Keratinocyte (primary cell): ENCODE results near the gene MRPS18A.

Source experiments
- CTCF ChIP-seq, 3 experiments: IDR thresholded peaks in 1 of 3; conservative IDR thresholded peaks in 1 of 3; optimal IDR thresholded peaks in 1 of 3; 2 replicates in 2 of 3; 3 replicates in 1 of 3; pipeline versions ENCODE3 to v1.5.1; 2011; ENCODE audit warnings: low read length in 3 of 3, mild to moderate bottlenecking in 3 of 3, moderate library complexity in 2 of 3, control low read depth in 1 of 3, inconsistent platforms in 1 of 3; ENCODE audit not compliant: insufficient read depth in 2 of 3; ENCODE audit errors: extremely low read depth in 1 of 3
- EZH2 ChIP-seq: IDR thresholded peaks from one replicate; pipeline ENCODE4 v1.6.1; 2012; ENCODE audit warnings: inconsistent platforms, mild to moderate bottlenecking, low read length, moderate library complexity

- TF ChIP-seq CTCF (optimal IDR thresholded peaks at IDR 0.05 in 1 of 3, IDR thresholded peaks at IDR 0.05 in 1 of 3, conservative IDR thresholded peaks at IDR 0.05 in 1 of 3; ENCODE audit: extremely low read depth in 1 of 3, insufficient read depth in 2 of 3, low read length in 3 of 3) (no peak), EZH2 (no peak)
Observed at GRCh38 chr6:43674291-43674690, 13.3 kb downstream of the MRPS18A start.
